ENCODE measurements around the gene RASA3. TPM values are rescaled to one million over a fixed set of nuclear protein-coding genes. Genes with fewer than 3 reads are reported as not detected.
"Not testable (repeated sequence)": the region's sequence is repeated elsewhere in the genome, so short reads cannot be mapped to it uniquely, and the experiment has no call there.

RASA3 gene
- total and polyA plus RNA-seq, 2 of the 8 experiments (the other 6 are each of a cell fraction or from before 2014, with no cell fraction given) = 7.5 to 21.9 TPM

- H2AFZ ChIP-seq (ENCODE audit: low read length); H3K27ac ChIP-seq (ENCODE audit: low read depth, low read length); H3K36me3 ChIP-seq (ENCODE audit: control insufficient read depth in 2 of 4, insufficient read depth in 4 of 4, low read length in 3 of 4); H2BK20ac ChIP-seq (ENCODE audit: low read length); H2BK120ac ChIP-seq (replicated peaks; ENCODE audit: low read depth, low read length); H2AK5ac ChIP-seq (ENCODE audit: low read depth, low read length); H4K5ac ChIP-seq (ENCODE audit: insufficient read length, low read depth, low read length); H3K4me3 ChIP-seq (ENCODE audit: extremely low read depth in 1 of 4, insufficient read depth in 2 of 4, low read depth in 3 of 4, low read length in 4 of 4); H3K23ac ChIP-seq (ENCODE audit: insufficient read length); H3K4me1 ChIP-seq (replicated peaks in 1 of 4; ENCODE audit: control insufficient read depth in 3 of 4, insufficient read depth in 4 of 4, low read length in 3 of 4); H3K14ac ChIP-seq (ENCODE audit: insufficient read length); H3K18ac ChIP-seq (ENCODE audit: extremely low read depth, low read length); H3K9ac ChIP-seq (replicated peaks in 1 of 4; ENCODE audit: extremely low read depth in 1 of 4, low read depth in 3 of 4, low read length in 3 of 4); H3K56ac ChIP-seq (replicated peaks; ENCODE audit: insufficient read length, low read depth, low read length); H3K79me1 ChIP-seq (ENCODE audit: low read depth, low read length); DNase-seq (ENCODE audit: low read depth in 1 of 2, low spot score in 2 of 2); H2BK5ac ChIP-seq (ENCODE audit: low read depth, low read length); H2BK15ac ChIP-seq (ENCODE audit: low read length); H3K79me2 ChIP-seq (ENCODE audit: control insufficient read depth in 1 of 2, insufficient read depth in 2 of 2, low read length in 2 of 2); H3K4ac ChIP-seq (replicated peaks; ENCODE audit: insufficient read length, low read depth, low read length); FAIRE-seq; H3K27me3 ChIP-seq (replicated peaks in 1 of 4; ENCODE audit: control insufficient read depth in 3 of 4, extremely low read depth in 1 of 4, insufficient read depth in 3 of 4, low read length in 3 of 4); H3K4me2 ChIP-seq (ENCODE audit: insufficient read depth in 1 of 2, low read depth in 2 of 2, low read length in 2 of 2); H2BK12ac ChIP-seq (ENCODE audit: low read depth, low read length); POLR2A ChIA-PET (ENCODE audit: partially characterized antibody); H4K20me1 ChIP-seq (replicated peaks in 1 of 2; ENCODE audit: control insufficient read depth in 1 of 2, insufficient read depth in 2 of 2, low read length in 2 of 2); H3K23me2 ChIP-seq (ENCODE audit: low read depth, low read length); H4K91ac ChIP-seq (replicated peaks; ENCODE audit: insufficient read length, low read length); H3K9me3 ChIP-seq (ENCODE audit: insufficient read depth in 2 of 2, low read depth in 1 of 2, low read length in 1 of 2): not testable (repeated sequence)
- CTCF ChIA-PET (ENCODE audit: partially characterized antibody) = interaction anchor here (0.7 to 2.3 kb wide), 3 partner anchors 10 to 73 kb away, joined by 3 to 10 read pairs (median 4); no protein-coding TSS in a partner anchor
- 90% methylated on average over 11 of the region's 14 CpGs; no CpG with 5 or more reads in 1 of the 2 experiments for WGBS, 2 experiments (ENCODE audit: extremely low coverage in 1 of 2, insufficient coverage in 1 of 2, insufficient read length in 1 of 2, insufficient replicate concordance in 2 of 2, low coverage in 1 of 2, low lambda C conversion rate in 2 of 2, missing lambda C conversion rate in 1 of 2)
- H4K8ac ChIP-seq (ENCODE audit: extremely low read depth, insufficient read depth, low read length) = peak overlapping the region; percentile 35; the same call in 1 of the 2 replicates
Measured at GRCh38 chr13:114020134-114020533, 112.3 kb downstream of the RASA3 start.
